ENCODE results near the gene SCN1B.
A peak's percentile ranks its signal among the peaks of the same experiment; 100 is the strongest.
"Not testable (repeated sequence)": the region's sequence is repeated elsewhere in the genome, so short reads cannot be mapped to it uniquely, and the experiment has no call there.

SCN1B gene

DNA sequence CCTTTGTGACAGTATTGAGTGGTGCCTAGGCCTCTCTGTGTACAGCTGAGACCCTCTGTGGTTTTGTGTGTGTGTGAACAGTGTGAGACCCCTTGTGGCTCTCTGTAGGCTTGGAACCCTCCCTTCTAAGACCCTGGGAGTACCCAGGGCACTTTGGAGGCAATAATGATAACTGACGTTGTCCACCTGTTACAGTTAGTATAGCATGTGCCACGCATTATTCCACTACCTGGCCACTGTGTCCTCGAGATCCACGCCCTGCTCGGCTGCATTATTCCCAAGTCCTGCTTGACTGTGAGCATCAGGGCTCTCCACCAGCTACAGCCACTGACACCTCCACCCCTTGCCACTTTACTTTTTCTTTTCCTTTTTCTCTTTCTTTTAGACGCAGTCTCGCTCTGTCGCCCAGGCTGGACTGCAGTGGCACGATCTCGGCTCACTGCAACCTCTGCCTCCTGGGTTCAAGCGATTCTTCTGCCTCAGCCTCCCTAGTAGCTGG is 28.2 kb upstream of the SCN1B start:
- no peak for DNase-seq

- no peak for DNase-seq
Measured at GRCh38 chr19:35004517-35005255, 25.6 kb upstream of the SCN1B start.

DNA sequence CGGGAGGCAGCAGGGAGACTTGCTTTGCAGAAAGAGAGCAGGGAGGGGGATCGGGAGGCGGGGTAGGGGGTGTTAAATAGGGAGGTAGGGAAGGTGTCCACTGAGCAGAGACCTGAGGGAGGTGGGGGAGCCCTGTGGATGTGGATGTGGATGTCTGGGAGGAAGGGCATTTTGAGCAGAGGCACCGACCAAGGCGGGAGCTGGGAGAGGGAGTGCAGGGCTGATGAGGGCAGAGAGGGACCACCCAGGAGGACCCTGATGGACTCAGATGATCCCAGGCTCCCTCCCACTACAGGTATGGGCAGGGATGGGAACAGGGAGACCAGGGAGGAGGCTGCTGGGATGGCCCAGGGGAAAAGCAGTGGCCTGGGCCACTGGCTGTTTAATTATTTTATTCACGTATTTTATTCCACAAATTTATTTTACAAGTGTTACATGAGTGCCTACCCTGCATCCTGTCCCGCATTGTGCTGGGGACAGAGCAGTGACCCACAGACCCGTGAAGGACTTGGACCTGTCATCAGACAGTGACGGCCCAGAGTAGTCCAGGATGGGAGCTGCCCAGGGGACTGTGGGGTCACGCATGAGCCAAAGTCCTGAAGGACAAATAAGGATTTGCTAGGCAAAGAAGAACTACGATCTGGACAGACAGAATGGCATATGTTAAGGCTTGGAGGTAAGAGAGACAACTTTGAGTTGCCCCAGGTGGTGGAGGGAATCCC is 24.9 kb upstream of the SCN1B start:
- DNase-seq: no peak

- DNase-seq: not testable (repeated sequence)
Measured at GRCh38 chr19:35006007-35006341, 24.3 kb upstream of the SCN1B start.

DNA sequence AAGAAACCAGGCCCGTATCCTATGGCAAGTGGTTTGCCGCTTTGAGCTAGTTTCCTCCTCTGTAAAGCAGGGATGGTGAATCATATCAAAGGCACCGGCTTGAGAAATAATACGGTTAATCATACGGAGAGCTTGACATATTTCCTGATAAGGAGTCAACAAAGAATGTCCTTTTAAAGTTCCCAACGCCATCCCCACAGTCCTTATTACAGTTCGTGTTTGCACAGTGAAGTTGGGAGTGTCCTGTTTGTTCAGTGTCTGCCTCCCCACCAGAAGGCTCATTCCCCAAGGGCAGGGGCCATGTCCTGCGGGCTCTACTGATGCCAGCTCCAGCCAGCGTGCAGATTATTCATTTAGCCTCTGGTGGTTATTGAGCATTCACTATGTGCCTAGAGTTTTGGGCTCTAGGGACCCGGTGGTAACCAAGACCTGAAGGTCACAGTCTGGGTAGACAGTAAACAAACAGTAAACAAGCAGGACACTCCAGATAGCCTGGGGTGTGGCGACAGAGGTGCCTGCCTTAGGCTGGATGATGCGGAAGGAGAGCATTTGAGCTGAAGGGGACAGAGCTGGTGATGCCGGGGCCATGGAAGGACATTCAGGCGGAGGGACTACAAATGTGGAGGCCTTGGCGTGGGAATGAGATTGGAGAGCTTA is 23.8 kb upstream of the SCN1B start:
- peak in 2 of 3 donors; percentile 38 to 43 for DNase-seq

GRCh38 chr19:35006999-35007365 is 23.3 kb upstream of the SCN1B start:
- DNase-seq: no peak

- DNase-seq: not testable (repeated sequence)
Measured at GRCh38 chr19:35007427-35007826, 22.8 kb upstream of the SCN1B start.

DNA sequence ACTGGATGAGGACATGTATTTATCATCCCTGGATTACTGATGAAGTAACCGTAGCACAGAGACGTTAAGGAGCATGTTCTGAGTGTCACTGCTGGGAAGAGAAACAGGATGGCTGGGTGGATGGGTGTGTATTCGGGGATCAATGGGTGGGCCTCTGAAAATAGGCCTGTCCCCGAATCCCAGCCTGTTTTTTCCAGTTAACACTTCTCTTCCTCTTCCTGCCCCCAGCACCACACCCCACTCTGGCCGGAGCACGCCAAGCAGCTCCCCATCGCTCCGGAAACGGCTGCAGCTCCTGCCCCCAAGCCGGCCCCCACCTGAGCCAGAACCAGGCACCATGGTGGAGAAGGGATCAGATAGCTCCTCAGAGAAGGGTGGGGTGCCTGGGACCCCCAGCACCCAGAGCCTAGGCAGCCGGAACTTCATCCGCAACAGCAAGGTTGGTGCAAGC is 21.4 kb upstream of the SCN1B start:
- no peak for DNase-seq

- DNase-seq: no peak
Measured at GRCh38 chr19:35009424-35010415, 20.6 kb upstream of the SCN1B start.

DNA sequence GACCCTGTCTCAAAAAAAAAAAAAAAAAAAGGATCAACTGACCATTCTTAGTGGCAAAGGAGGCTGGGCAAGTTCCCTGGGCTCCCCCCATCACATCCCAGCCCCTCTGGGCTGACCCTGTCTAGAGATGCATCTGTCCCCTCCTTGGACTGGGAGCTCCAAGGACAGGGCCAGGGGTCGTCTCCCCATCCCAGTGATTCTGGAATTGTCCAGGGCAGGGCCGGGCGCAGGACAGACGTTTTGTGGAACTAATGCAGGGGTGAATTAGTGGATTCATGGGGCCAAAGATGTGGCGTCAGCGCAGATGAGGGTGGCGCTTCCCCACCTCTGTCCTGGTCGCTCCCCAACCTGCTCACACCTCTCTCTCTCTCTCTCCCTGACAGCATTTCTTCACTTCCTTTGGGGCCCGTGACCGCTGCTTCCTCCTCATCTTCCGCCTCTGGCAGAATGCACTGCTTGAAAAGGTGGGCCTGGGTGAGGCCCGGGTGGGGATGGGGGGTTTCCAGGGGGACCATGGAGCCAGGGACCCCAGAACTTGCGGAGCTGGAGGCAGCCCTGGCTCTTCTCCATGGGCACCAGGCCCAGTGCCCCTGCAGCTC is 19.1 kb upstream of the SCN1B start:
- no peak for DNase-seq

DNA sequence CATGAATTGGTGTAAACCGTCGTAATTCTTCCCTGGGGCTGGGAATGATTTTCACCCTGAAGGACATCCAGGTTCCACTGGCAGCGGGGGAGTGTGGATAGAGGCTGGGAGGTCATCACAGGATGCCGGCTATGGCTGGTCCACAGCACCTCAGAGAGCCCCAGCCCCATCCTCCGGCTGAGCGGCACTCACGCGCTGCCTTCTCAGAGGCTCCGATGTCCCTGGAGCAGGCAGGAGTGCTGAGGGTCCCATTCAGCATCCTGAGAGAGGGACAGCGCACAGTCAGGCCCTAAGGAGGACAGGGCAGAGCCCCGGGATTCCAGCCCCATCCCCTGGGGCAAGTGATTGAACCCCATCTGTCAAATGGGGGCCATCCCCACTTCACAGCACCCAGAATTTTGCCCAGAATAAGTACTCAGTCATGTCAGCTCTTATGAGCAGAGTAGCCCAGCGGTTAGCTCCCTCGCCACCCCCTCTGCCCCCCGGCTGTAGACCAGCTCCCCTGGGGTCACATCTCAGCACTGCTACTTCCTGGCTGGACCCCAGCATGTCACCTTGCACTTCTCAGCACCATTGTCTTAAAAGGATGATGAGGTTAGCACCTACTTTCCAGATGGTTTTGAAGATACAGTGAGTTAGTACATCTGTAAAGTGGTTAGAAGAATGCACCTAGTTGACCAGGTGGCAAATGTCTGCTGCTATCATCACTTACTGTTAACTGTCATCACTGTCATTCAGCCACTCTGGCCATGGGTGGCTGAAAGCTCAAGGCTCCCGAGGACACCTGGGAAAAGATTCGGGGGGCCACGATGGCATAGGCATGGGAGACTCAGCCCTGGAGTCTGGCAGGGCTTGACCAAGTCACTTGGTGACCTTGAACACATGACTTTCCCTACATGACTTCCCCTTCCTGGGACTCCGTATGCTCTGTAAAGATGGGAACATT is 18.3 kb upstream of the SCN1B start:
- DNase-seq: peak in 1 of 3 donors; percentile 47

DNA sequence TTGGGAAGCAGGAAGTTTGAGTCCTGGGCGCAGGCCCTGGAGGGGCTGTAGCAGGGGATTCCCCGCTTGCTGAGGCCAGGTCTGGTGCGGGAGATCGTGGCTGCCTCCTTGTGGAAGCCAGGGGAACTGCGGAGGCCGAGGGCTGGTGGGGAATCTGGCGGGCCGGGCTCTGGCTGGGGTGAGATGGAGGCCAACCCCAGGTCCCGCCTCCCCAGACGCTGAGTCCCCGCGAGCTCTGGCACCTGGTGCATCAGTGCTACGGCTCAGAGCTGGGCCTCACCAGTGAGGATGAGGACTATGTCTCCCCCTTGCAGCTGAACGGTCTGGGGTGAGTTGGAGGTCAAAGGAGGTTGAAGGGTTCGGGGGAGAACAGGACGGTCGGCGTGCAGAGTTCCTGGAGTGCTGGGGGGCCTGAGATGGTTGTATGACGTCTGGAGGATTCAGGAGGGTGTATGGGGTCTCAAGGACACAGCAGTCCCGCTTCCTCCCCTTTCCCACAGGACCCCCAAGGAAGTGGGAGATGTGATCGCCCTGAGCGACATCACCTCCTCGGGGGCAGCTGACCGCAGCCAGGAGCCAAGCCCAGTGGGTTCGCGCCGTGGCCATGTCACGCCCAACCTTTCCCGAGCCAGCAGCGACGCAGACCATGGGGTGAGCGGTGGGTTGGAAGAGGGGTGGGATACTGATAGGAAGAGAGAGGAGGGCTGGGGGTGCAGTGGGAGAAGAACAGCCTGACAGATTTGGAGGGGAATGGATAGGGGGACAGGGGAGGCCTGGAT is 17.0 kb upstream of the SCN1B start:
- peak; percentile 81 to 87 (median 84) for DNase-seq

GRCh38 chr19:35013820-35014754 is 16.2 kb upstream of the SCN1B start:
- peak; percentile 52 to 67 (median 56) for DNase-seq

GRCh38 chr19:35014774-35015173 is 15.5 kb upstream of the SCN1B start:
- not testable (repeated sequence) for DNase-seq

- no peak for DNase-seq
Measured at GRCh38 chr19:35015270-35015953, 14.9 kb upstream of the SCN1B start.

GRCh38 chr19:35015954-35016351 is 14.3 kb upstream of the SCN1B start:
- no peak for DNase-seq

DNA sequence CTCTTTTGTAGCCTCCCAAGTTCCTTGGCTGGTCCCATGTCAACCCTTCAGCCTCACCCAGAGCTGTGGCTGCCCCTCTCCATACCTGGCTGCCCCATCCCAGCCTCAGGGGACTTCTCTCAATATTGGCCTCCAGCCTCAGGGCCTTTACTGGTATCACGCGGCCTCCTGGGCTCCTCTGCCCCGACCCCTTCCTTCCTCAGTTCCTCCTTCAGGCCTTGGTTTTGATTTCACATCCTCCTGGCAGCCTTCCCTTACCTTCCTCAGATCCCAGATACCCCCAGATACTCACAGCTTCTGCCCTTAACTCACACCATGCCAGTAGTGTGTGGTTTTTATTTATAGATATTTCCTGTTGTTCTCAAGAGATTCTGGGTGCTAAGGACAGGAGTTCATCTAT is 12.8 kb upstream of the SCN1B start:
- no peak for DNase-seq

DNA sequence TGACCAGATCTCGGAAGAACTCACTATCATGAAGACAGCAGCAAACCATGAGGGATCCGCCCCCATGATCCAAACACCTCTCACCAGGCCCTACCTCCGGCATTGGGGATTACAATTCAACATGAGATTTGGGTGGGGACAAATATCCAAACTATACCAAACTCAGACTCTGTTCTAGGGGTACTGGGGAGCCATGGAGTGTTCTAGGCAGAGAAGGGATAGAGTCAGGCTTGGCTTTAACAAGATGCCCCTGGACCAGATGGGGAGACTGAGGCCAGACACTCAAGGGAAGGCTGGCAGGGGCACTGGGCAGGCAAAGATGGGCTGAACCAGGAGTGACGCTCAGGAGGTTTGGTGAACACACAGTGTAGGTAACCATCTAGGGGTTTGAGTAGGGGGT is 11.9 kb upstream of the SCN1B start:
- DNase-seq: no peak

All from suppressor macrophage treated with lipopolysaccharide for 1 hour (primary cell).